HG02678 (cell line): ENCODE data around the gene MACROD2.

Experiments
- ATAC-seq: cut with Tn5 transposase; IDR thresholded peaks from one replicate; pipeline ENCODE4 v1.9.1; 2021; ENCODE audit warnings: mild to moderate bottlenecking, moderate library complexity; ENCODE audit not compliant: unreplicated experiment

The MACROD2 gene

DNA sequence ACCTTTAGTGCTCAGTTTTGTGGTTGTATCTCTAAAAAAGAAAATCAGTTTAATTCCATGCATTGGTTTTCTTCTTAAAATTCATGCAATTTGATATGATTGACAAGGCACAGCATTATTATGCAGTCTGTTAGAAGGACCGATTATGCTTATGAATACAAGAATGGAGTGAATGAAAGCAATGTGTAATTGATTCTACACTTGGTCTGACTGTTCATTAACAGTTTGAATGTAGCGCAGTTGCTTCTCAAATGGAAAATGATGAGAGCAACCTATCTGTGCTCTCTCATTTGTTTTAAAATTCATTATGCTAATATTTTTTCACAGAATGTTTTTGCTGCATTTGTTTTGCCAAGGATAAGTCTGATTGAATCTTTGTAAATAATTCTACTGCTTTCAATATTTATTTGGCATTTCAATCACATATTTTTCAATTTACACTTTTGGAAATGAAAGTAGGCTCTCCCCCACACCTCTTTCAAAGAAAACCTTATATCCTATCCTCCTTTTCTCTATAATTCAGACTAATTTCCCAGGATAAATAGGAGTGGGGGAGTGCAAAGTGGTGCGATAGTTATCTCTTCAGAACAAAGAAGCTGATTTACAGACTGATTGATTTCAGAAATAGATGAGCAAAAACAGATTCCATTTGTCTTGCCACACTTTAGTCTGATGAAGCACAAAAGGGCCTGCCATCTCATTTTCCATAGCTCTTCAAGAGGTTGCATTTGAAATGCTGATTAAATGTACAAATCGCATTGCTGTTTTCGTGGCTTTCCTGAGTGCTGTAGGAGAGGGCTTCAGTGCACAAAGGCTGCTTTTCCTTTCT lies 1227.4 kb downstream of the MACROD2 start:
- no peak for ATAC-seq

DNA sequence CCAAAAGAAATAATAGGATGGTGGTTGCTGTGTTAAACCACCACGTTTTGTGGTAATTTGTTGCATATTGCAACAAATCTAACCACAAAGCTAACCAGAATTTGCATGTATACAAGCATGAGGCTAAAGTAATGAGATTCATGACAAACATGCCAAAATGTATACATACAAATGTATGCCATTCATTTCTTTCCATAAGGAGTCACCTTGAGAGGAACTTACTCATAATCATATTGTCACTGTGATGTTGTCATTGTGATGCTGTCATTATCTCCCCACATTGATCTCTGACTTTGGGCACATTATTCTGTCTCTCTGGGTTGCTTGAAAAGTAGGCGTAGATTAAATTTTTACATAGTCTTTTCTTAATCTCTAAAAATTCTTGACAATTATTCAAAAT lies 1228.9 kb downstream of the MACROD2 start:
- no peak for ATAC-seq

DNA sequence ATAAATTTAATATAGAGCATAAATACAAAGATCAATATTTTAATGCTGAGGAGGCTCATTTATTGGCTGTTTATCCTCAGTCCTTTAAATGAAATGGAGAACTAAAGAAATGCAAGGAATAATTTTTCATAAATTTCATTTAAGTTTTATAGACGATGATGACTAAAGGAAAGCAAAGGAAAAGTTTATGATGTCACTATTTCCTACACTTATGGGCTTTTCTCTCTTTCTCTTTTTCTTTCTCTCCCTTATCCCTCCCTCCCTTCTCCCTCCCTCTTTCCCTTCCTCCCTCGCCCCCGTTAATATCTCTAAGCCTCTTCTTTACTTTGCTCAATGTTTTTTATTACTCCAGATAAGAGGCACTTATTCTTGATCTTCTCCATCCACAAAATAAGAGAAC lies 1231.8 kb downstream of the MACROD2 start:
- ATAC-seq, result no peak

DNA sequence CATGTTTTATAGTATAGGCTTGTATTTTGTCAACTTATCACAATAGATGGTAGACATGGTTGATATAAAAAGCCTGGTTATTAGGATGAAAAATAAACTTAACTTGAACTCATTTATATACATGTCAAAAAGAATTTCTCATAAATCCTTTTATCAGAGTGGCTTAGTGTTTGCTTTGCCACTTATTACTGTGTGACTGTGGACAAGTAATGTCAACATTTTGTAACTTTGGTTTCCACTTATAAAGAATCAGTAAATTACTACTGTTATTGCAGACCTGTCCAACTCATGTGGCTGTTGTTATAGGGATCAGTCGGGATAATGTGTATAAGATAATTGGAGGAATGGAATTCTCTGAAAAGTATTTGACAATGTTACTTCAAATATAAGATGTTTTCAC lies 1236.9 kb downstream of the MACROD2 start:
- ATAC-seq, result no peak

DNA sequence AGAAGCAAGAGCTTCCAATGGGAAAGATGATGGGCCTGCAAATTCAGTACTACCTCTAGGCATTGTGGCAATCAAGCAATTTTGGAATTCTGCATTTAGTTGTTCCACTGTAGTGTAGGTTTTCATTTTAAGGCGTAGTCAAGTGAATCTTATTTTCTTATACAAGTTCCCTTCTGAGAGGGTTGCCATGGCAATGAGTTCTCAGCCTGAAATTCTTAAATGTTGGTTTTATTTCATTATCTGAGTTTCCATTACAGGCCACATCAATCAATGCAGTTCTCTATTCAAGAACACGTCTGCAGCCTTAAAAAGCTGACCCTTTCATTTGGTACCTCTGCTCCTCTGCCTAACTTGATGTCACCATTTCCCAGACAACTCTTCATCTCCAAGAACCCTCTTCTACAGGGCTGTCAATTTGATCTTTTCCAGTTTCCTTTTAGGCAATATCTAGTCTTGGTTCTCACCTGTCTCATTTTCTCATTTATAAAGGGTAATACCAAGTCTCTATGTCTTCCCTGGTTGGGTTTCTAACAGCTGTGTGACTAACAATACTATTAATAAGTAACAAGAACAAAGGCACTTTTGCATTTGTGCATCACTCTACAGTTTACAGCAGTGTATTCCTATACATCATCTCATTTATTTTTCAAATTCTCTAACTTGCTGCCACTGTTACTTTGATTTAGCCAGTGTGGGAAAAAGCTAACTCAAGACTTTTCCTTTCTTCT lies 1240.3 kb downstream of the MACROD2 start:
- ATAC-seq, result no peak

DNA sequence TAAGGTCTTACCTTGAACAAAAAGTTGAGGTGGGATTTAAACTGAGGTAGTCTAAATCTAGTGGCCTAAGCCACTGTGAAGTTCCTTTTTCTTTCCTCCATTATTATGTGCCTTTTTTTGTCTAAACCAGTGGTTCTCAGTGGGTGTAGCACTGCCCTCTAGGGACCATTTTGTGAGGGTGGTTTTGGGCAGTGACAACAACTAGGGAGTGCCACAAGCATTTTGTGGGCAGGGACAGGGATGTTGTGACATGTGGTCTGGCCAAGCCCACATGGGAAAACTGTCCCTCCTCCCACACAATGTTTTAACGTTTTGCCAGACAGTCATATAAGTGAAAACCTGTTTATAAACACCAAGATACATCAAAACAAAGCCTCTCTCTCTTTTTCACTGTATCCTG lies 1241.5 kb downstream of the MACROD2 start:
- ATAC-seq, result peak; percentile 88

DNA sequence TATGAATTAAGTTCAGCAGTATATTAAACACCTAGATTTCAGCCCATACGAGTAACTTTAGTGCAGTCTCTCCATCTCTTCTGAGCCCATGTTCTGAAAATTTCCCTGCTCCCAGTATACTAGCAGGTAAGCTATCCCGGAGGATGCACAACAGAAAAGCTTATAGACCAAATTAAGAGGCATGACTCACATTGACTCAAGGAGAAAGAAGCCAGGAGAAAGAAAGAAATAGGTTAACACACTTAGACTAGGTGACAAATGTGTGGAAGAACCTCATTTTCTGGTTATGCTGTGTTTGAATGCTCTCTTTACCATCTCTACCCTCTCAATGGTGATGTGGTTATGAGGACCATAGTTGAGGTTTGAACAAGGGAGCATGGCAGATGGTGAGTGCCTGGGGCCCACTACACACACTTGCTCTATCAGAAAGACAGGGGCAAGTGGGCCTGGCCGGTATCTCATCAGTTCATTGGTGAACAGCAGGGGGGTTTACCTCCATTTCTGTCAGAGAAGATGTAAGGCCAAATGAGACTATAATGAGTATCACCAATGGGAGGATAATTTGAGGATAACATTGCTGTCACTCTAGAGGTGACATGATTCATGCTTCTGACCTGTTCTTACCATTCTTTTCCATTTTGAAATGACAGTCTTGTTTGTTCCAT lies 1244.4 kb downstream of the MACROD2 start:
- no peak for ATAC-seq

DNA sequence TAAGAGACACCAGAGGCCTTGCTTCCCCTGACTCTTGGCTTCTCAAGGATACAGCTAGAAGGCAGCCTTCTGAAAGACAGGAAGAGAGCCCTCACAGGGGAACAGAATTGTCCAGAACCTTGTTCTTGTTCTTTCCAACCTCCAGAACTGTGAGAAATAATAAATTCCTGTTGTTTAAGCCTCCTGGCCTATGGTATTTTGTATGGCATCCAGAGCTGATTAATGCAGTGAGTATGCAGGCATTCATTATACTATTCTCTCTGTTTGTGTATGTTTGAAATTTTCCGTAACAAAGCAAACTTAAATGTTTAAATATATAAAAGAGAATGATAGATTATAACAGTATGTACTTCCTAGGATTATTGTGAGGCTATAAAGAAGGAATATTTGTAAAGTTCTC lies 1245.5 kb downstream of the MACROD2 start:
- ATAC-seq, result no peak

DNA sequence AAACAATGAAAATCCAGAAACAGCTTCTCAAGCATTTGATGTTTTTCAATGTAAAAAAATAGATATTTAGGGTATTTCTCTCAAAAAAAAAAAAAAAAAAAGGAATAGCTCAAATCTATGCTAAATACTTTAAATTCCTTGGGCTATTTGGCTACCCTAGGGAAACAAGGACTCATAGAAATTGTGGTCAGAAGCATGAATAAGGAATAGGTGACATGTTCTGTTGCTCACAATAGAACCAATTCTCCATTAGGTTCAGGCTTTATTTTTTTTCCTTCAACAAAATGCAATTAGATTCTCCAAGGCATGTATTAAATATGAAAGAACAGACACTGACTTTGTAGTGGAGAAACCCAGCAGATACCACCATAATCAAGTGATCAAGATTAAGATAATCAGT lies 1246.4 kb downstream of the MACROD2 start:
- ATAC-seq, result no peak

DNA sequence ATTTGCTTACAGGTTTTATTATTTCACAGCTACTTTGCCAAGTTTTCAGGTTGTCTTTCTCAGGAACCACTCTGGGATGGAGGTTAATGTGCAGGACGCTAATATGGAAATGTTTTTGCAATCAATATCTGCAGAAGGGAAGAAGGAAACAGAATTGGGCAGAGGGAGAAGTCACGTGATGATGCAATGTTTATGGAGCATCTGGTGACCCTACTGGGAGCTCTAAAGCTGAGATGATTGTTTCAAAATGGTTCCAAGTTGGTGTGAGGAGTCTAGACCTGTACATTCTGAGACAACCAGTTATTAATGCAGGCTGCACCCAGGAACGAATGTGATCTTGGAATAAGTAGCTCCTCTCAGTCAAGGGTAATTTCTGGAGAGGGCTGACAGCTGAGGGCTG lies 1247.5 kb downstream of the MACROD2 start:
- ATAC-seq, result no peak

DNA sequence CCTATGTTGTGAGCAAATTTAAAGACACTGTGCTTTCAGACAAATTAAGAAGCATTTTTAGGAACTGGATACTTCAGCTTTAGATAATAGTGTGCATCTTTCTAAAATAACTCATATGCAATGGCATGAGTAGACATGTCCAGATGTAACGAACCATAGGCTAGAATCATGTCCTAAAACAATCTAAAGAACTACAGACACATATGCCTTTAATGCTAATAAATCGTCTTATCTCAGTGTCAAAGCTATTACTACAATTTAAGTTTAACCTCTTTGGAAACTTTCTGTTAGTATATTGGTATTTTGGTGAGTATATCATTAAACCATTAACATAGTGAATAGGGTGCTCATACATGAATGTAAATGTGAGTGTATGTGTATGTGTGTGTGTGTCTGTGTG lies 1250.6 kb downstream of the MACROD2 start:
- no peak for ATAC-seq

DNA sequence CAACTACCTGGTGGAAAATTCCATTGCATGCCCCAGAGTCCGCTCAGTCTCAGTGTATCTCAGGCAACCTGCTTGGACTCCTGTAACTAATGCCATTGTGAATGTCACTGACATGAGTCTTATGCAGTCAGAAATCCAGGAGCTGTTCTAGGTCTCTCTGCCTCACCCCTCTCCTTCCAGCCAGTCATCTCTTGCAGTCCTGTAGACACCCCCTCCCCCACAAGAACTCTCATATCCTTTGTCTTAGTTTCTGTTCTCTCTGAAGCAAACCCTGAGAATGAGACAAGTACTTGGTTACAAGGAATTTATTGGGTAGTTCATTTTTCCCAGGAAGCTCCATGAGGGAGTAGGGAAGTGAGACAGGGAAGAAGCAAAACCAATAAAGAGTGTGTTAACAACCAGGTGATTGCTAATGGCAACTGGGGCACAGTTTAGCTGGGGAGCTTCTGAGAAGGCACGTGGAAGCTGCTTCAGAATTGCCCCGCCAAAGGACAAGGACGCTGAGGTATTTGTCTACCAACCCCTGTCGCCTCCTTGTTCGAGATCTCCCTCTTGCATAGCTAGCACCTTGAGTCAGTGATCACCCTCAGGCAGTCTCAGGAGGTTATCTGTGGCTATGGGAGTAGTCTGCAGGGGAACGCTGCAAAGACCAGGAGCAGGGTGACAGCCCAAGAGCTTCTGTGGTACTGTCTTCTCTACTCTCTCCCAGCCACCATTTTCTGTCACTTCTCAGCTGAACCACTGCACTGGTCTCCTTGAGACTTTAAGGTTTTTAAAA lies 1253.5 kb downstream of the MACROD2 start:
- no peak for ATAC-seq

DNA sequence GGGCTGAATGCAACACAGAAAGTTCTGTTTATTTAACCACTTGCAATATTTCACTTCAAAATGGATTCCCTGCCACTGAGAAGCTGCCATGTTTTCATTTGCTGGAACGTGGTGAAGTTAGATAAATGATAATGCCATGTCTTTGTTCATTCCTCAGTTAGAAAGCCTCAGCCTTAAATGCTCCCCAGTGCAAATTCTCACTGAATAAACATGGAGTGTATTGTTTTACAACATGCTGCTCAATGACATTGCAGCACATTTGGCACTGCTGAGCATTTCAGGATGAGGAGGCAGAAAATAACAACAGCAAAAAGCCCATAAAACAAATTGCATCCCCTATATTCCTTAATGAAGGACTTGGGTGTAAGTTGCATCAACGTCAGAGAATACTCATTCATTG lies 1255.9 kb downstream of the MACROD2 start:
- no peak for ATAC-seq

DNA sequence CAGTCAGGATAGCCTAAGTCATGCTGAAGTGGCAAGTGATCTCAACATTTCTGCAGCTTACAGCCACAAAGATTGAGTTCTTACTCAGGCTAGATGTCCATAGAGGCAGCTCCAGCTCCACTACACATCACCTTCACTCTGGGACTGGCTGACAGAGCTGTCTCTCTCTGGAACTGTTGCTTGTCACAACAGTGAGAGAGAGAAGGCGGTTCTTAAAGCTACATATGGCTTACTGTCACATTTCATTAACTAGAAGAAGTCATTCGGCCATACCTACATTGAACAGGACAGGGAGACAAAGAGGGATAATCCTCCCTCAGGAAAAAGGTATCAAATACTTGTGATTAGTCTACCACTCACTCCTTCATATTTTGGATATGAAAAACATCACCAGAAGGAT lies 1257.0 kb downstream of the MACROD2 start:
- ATAC-seq, result no peak

DNA sequence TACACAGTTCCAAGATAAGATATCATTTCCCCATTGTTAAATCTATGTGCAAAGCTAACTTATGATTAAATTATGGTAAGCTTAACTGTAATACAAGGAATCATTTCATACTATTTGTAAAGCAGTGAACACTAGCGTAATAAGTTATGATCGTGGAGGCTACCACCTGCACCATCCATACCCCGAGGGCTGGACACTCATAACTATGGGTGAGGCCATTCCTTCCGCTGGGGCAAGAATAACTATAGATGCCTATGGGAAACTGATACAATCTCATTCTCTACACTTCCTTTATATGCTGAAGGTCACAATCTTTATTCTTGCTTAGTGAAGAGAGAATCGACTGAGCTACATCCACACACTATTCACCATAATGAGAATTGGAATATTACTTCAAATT lies 1258.1 kb downstream of the MACROD2 start:
- no peak for ATAC-seq

DNA sequence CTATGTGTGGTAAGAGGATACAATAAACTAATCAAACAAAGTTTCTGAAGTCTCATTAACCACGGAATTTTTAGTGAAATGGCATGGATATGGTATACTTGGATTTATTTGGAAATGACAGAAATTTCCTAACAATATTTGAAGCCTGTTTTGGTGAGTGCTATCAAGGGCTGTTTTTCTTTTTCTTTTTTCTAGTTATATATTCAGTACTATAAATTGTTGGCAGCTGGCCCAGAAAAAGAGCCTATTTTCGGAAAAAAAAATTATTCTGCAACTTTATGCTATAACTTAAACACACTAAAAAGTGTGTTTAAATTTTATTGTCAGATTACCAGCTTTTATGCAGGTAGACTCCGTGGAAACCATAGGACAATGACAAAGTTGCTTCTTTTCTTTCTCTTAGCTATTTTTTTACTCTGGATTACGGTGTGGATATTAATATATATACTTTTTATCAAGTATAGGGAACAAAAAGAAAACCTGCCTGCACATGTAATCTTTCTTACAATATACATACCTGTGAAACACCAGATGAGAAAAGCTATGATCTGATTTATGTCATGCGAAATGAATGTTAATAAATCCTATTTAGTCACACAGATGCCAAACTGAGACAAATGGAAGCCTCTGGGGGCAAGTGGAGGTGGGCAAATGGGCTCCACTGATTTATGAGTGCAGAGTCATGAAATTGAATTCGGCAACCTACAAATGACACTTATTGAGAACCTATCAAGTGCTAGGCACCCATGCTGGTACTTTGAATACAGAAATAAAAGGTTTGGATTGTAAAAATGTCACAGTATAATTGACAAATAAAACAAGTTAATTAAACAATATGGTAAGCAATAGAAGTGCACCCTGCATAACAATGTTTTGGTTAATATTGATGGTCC lies 1261.6 kb downstream of the MACROD2 start:
- ATAC-seq, result no peak

DNA sequence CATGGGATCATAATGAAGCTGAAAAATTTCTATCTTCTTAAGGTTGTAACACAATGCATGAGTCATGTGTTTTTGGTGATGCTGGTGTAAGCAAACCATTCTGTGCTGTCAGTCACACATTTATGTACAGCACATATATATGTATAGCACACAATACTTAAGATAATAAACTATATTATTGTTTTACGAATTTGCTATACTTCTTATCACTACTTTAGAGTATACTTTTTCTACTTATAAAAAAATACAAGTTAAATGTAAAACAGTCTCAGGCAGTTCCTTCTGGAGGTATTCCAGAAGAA lies 1262.2 kb downstream of the MACROD2 start:
- ATAC-seq, result no peak

DNA sequence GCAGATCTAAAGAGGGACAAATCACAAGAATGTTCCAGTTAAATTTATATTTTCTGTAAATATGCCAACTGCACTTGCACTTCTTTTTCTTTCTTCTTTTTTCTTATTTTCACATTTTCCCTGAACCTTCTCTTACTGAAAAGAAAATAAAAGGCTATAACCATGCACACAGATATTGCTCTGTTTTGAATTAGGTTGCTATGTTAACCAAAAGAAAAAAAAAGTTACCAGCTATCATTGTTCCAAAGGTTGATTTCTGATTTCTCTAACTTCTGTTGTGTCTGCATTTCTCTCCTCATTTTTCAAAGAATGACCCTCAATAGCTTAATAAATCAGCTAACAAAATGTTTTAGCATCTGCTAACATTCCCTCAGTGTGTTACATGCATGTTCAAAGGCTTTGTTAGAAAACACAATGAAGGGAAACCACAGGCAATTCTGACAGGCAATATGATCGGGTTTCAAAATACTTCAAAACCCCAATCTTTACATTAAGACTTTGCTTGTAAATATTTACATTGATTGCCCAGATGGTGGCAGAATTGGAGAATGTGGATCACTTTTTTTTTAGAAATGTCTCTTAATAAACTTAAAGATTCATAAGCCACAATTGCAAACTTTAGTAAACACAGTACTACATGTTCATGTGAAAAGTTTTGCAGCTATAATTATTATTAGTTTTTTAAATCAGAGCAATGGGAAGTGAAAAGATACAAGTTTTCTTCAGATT lies 1270.4 kb downstream of the MACROD2 start:
- no peak for ATAC-seq

DNA sequence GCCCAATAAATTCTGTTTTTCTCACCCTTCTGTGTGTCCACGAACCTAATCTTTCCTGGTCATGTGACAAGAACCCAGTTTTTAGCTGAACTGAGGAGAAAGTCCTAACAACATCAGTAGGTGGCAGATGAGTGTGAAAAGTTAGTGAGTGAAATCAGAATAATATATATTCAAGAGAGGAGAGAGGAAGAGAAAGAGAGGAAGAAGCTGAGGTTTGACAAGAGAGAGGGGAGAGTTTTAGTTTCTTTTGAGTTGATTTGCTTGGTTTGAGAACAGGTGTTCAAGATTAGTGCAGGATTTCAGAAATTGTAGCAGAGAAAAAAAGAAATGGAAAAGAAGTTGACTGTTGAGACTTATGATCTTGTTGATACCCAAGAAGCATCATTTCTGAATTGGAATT lies 1272.6 kb downstream of the MACROD2 start:
- peak; percentile 42 for ATAC-seq

DNA sequence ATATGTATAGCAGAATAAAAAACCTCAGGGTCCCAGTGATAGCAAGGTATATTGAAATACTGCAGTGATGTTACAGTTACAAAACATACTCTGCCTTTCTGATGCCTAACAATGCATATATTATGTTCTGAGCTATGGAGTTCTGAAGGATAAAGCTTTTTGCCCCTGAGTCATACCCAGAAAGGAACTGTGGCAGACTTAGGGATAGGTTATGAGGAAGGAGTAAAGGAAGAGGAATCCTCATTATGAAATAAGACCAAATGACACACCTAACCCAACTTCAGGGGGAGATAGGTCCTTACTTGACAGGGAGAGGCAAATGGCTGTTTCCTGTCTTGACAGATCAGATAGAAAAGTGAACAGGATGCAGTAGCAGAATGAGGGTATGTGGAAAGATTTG lies 1282.7 kb downstream of the MACROD2 start:
- ATAC-seq, result no peak
